Esophagus muscularis mucosa (tissue), 4 donors: ENCODE data around the gene ARG2. TPM values are rescaled to one million over a fixed set of nuclear protein-coding genes. Genes with fewer than 3 reads are reported as not detected.

Source experiments
- DNase-seq: peaks from one replicate; pipeline ENCODE4 v3.0.0-alpha.2; 2017; ENCODE audit errors: extremely low spot score
- H3K27ac ChIP-seq, 4 donors: fragments of 200-600 bp; sonication (generic); replicated peaks in 1 of 4; 1 replicate in 3 of 4; 2 replicates in 1 of 4; pipeline ENCODE4 v1.5.1; 2016 to 2019; ENCODE audit warnings: mild to moderate bottlenecking in 1 of 4
- H3K27me3 ChIP-seq, 4 donors: fragments of 200-600 bp; sonication (generic); one replicate each; pipeline versions ENCODE4 v1.5.1 to v1.6.0; 2016 to 2019
- H3K36me3 ChIP-seq, 4 donors: fragments of 200-600 bp; sonication (generic); one replicate each; pipeline ENCODE4 v1.5.1; 2016 to 2019
- H3K4me1 ChIP-seq, 4 donors: fragments of 200-600 bp; sonication (generic); one replicate each; pipeline ENCODE4 v1.5.1; 2016 to 2019
- H3K4me3 ChIP-seq, 4 donors: fragments of 200-600 bp; sonication (generic); 1 replicate in 2 of 4; 2 replicates in 2 of 4; pipeline ENCODE4 v1.5.1; 2016 to 2019; ENCODE audit warnings: mild to moderate bottlenecking in 4 of 4, moderate library complexity in 1 of 4
- H3K9me3 ChIP-seq, 4 donors: fragments of 200-600 bp; sonication (generic); 1 replicate in 3 of 4; 2 replicates in 1 of 4; pipeline ENCODE4 v1.5.1; 2016 to 2019
- CTCF ChIP-seq, 3 experiments: fragments of 200-600 bp in 2 of 3; fragments of 450-650 bp in 1 of 3; sonication (generic) in 2 of 3; IDR thresholded peaks; one replicate each; pipeline ENCODE4 v1.5.1; 2017 to 2019; ENCODE audit warnings: antibody characterized with exemption in 3 of 3, mild to moderate bottlenecking in 2 of 3, moderate library complexity in 1 of 3
- EP300 ChIP-seq: sonication (generic); formaldehyde crosslinking; IDR thresholded peaks from one replicate; pipeline ENCODE4 v1.6.1; 2017; ENCODE audit warnings: antibody characterized with exemption
- POLR2A ChIP-seq: fragments of 450-650 bp; IDR thresholded peaks from one replicate; pipeline ENCODE4 v1.6.1; 2017; ENCODE audit warnings: antibody characterized with exemption, moderate library complexity, mild to moderate bottlenecking, low read depth
- POLR2AphosphoS5 ChIP-seq, 2 donors: sonication (generic); formaldehyde crosslinking; IDR thresholded peaks; one replicate each; pipeline ENCODE4 v1.6.1; 2017; ENCODE audit warnings: antibody characterized with exemption in 2 of 2
- WGBS: methylation state at CpG from one replicate; pipeline ENCODE4 v1.1.5; 2018; 5-methylcytosine and 5-hydroxymethylcytosine counted together
- intact Hi-C: fragments of 100-400 bp; cut with DNase I; formaldehyde crosslinking; loops from one replicate; pipeline ENCODE4 v1.15.1; 2023
- total RNA-seq, 4 donors: library from RNA; depleted of rRNA; stranded (reverse); fragments of >200 nt; gene quantifications; one replicate each; pipeline versions ENCODE4 v1.1.0 to v1.2.1, GENCODE V29; 2016

Gene ARG2
- total RNA-seq, 4 donors from 2014 or later = 5.8 to 15.1 (median 12.9) TPM

- peaks cover 15 to 49% (median 43%) of the 10 kb centered on the region in 4 donors for H3K36me3 ChIP-seq
- no peak for DNase-seq
- 94% methylated on average over 5 of the region's 5 CpGs for WGBS
Observed at GRCh38 chr14:67645414-67645813, 25.7 kb downstream of the ARG2 start.

GRCh38 chr14:67646131-67646530, 26.4 kb downstream of the ARG2 start:
- DNase-seq = no peak
- WGBS = 87% methylated on average over 3 of the region's 3 CpGs
- intact Hi-C loops = no loop called here
- Histone ChIP-seq H3K27ac (no peak overlapping the region), H3K4me1 (peaks cover 0 to 17% (median 11%) of the 10 kb centered on the region in 4 donors), H3K9me3 (no peaks in the 10 kb centered on the region), H3K27me3 (no peaks in the 10 kb centered on the region), H3K4me3 (no peak overlapping the region), H3K36me3 (peaks cover 20 to 56% (median 50%) of the 10 kb centered on the region in 4 donors)
- TF ChIP-seq CTCF (IDR thresholded peaks at IDR 0.05) = no peak
- TF ChIP-seq EP300 = no peak
- TF ChIP-seq POLR2A = no peak
- no peak for TF ChIP-seq POLR2AphosphoS5 (IDR thresholded peaks at IDR 0.05)

More at GRCh38 chr14:67645414-67645813, 25.7 kb downstream of the ARG2 start:
- intact Hi-C loops = no loop called here
- Histone ChIP-seq H3K27me3 (no peaks in the 10 kb centered on the region), H3K27ac (peak overlapping the region in 3 of 4 donors; percentile 67 to 73 (median 67)), H3K4me1 (peaks cover 0 to 17% (median 11%) of the 10 kb centered on the region in 4 donors), H3K9me3 (no peaks in the 10 kb centered on the region), H3K4me3 (no peak overlapping the region)
- TF ChIP-seq POLR2A (no peak), POLR2AphosphoS5 (IDR thresholded peaks at IDR 0.05) (no peak), CTCF (IDR thresholded peaks at IDR 0.05) (no peak), EP300 (no peak)

GRCh38 chr14:67650151-67650550, 30.4 kb downstream of the ARG2 start:
- Histone ChIP-seq H3K4me1 (peaks cover 0 to 4% (median 0%) of the 10 kb centered on the region in 4 donors), H3K4me3 (no peak overlapping the region), H3K9me3 (no peaks in the 10 kb centered on the region), H3K27me3 (no peaks in the 10 kb centered on the region), H3K27ac (no peak overlapping the region), H3K36me3 (peaks cover 45 to 96% (median 88%) of the 10 kb centered on the region in 4 donors)
- intact Hi-C loops = no loop called here
- TF ChIP-seq CTCF (IDR thresholded peaks at IDR 0.05) (no peak), EP300 (no peak), POLR2AphosphoS5 (IDR thresholded peaks at IDR 0.05) (no peak), POLR2A (no peak)
- WGBS = 96% methylated on average over 1 of the region's 1 CpG
- no peak for DNase-seq

GRCh38 chr14:67650694-67651093, 31.0 kb downstream of the ARG2 start:
- H3K4me1 ChIP-seq = no peaks in the 10 kb centered on the region
- DNase-seq = no peak
- H3K9me3 ChIP-seq = no peaks in the 10 kb centered on the region
- H3K27me3 ChIP-seq = no peaks in the 10 kb centered on the region
- no peak overlapping the region for H3K4me3 ChIP-seq
- WGBS = 81% methylated on average over 2 of the region's 2 CpGs
- H3K36me3 ChIP-seq = peaks cover 51 to 100% (median 94%) of the 10 kb centered on the region in 4 donors
- H3K27ac ChIP-seq = no peak overlapping the region
- intact Hi-C loops = no loop called here
- TF ChIP-seq CTCF (IDR thresholded peaks at IDR 0.05) (no peak), EP300 (no peak), POLR2A (no peak), POLR2AphosphoS5 (IDR thresholded peaks at IDR 0.05) (no peak)

- no peaks in the 10 kb centered on the region for H3K9me3 ChIP-seq
- WGBS = 87% methylated on average over 1 of the region's 1 CpG
- TF ChIP-seq POLR2A = no peak
- DNase-seq = no peak
- H3K36me3 ChIP-seq = peaks cover 65 to 100% (median 95%) of the 10 kb centered on the region in 4 donors
- no peaks in the 10 kb centered on the region for H3K27me3 ChIP-seq
- intact Hi-C loops = no loop called here
- no peak overlapping the region for H3K4me3 ChIP-seq
- no peaks in the 10 kb centered on the region for H3K4me1 ChIP-seq
- H3K27ac ChIP-seq = no peak overlapping the region
Observed at GRCh38 chr14:67652189-67652588, 32.5 kb downstream of the ARG2 start.
